H1 (cell line): ENCODE results near the gene ADSS1. TPM values are rescaled to one million over a fixed set of nuclear protein-coding genes. Genes with fewer than 3 reads are reported as not detected.

Experiments used
- CTCF ChIA-PET: fragments of 300-600 bp; sonication (Branson Sonifier 250); formaldehyde crosslinking; loops from one replicate; lab custom pipeline; 2021; ENCODE audit not compliant: partially characterized antibody; lab: Charles Lee
- POLR2A ChIA-PET: fragments of 300-600 bp; sonication (Branson Sonifier 250); formaldehyde crosslinking; loops from one replicate; lab custom pipeline; 2021; ENCODE audit warnings: inconsistent platforms; ENCODE audit not compliant: partially characterized antibody; lab: Charles Lee
- DNase-seq, 2 experiments: peaks; one replicate each; pipeline versions ENCODE4 v3.0.0 to v3.0.0-alpha.2; 2010 to 2022; ENCODE audit warnings: low spot score in 2 of 2, low read depth in 1 of 2, mixed read lengths in 1 of 2
- FAIRE-seq: peaks from 2 replicates; lab custom pipeline; 2011; peaks lifted over from hg19 to GRCh38; lab: Jason Lieb, UNC
- H2AFZ ChIP-seq: 2 replicates; pipeline ENCODE4 v1.8.1; 2012; ENCODE audit warnings: low read length, inconsistent platforms
- H2AK5ac ChIP-seq: 2 replicates; pipeline ENCODE4 v1.6.1; 2013; ENCODE audit warnings: low read depth, low read length
- H2BK120ac ChIP-seq: replicated peaks from 2 replicates; pipeline ENCODE3; 2013; ENCODE audit warnings: low read depth, low read length, inconsistent platforms
- H2BK12ac ChIP-seq: 2 replicates; pipeline ENCODE4 v1.6.1; 2013; ENCODE audit warnings: low read depth, low read length
- H2BK15ac ChIP-seq: 2 replicates; pipeline ENCODE4 v1.6.1; 2013; ENCODE audit warnings: low read length
- H2BK20ac ChIP-seq: 2 replicates; pipeline ENCODE4 v1.6.1; 2013; ENCODE audit warnings: low read length
- H2BK5ac ChIP-seq: 2 replicates; pipeline ENCODE4 v1.6.1; 2013; ENCODE audit warnings: low read depth, low read length
- H3K14ac ChIP-seq: 2 replicates; pipeline ENCODE4 v1.6.1; 2013; ENCODE audit warnings: inconsistent platforms; ENCODE audit not compliant: insufficient read length
- H3K18ac ChIP-seq: 2 replicates; pipeline ENCODE4 v1.6.1; 2013; ENCODE audit warnings: low read length; ENCODE audit errors: extremely low read depth
- H3K23ac ChIP-seq: 2 replicates; pipeline ENCODE4 v1.6.1; 2013; ENCODE audit warnings: inconsistent platforms; ENCODE audit not compliant: insufficient read length
- H3K23me2 ChIP-seq: 2 replicates; pipeline ENCODE4 v1.6.1; 2013; ENCODE audit warnings: low read depth, low read length
- H3K27ac ChIP-seq: 2 replicates; pipeline ENCODE4 v1.6.1; 2011; ENCODE audit warnings: low read depth, low read length, inconsistent platforms
- H3K27me3 ChIP-seq, 4 experiments: replicated peaks in 1 of 4; 1 replicate in 1 of 4; 2 replicates in 3 of 4; pipeline versions ENCODE4 v1.6.1 to v1.8.1; 2011 to 2013; ENCODE audit warnings: low read length in 3 of 4, mild to moderate bottlenecking in 3 of 4, inconsistent platforms in 2 of 4, mixed read lengths in 2 of 4, moderate library complexity in 1 of 4; ENCODE audit not compliant: control insufficient read depth in 3 of 4, insufficient read depth in 3 of 4; ENCODE audit errors: extremely low read depth in 1 of 4
- H3K36me3 ChIP-seq, 4 experiments: 2 replicates each; pipeline versions ENCODE4 v1.6.1 to v1.8.1; 2011 to 2013; ENCODE audit warnings: mild to moderate bottlenecking in 4 of 4, low read length in 3 of 4, moderate library complexity in 2 of 4, control low read depth in 1 of 4, inconsistent platforms in 1 of 4; ENCODE audit not compliant: insufficient read depth in 4 of 4, control insufficient read depth in 2 of 4
- H3K4ac ChIP-seq: replicated peaks from 2 replicates; pipeline ENCODE3; 2013; ENCODE audit warnings: low read length, low read depth, mixed read lengths, inconsistent platforms; ENCODE audit not compliant: insufficient read length
- H3K4me1 ChIP-seq, 4 experiments: replicated peaks in 1 of 4; 1 replicate in 1 of 4; 2 replicates in 3 of 4; pipeline versions ENCODE4 v1.6.1 to v1.8.1; 2011 to 2013; ENCODE audit warnings: low read length in 3 of 4, inconsistent platforms in 2 of 4, mixed read lengths in 1 of 4; ENCODE audit not compliant: insufficient read depth in 4 of 4, control insufficient read depth in 3 of 4
- H3K4me2 ChIP-seq, 2 experiments: 2 replicates each; pipeline versions ENCODE4 v1.6.1 to v1.8.1; 2011 to 2013; ENCODE audit warnings: low read depth in 2 of 2, low read length in 2 of 2, control low read depth in 1 of 2, inconsistent platforms in 1 of 2, mild to moderate bottlenecking in 1 of 2; ENCODE audit not compliant: insufficient read depth in 1 of 2
- H3K4me3 ChIP-seq, 4 experiments: fragments of 200-600, 300-600 bp in 1 of 4; sonication (generic), shearing (Covaris generic), sonication (Bioruptor Twin) in 1 of 4; 2 replicates each; pipeline versions ENCODE4 v1.5.1 to v1.8.1; 2011 to 2016; ENCODE audit warnings: low read length in 4 of 4, low read depth in 3 of 4, control low read depth in 2 of 4, inconsistent platforms in 2 of 4, mild to moderate bottlenecking in 2 of 4, mixed read lengths in 1 of 4, moderate library complexity in 1 of 4; ENCODE audit not compliant: insufficient read depth in 2 of 4; ENCODE audit errors: extremely low read depth in 1 of 4
- H3K56ac ChIP-seq: replicated peaks from 2 replicates; pipeline ENCODE3; 2013; ENCODE audit warnings: low read depth, mild to moderate bottlenecking, mixed read lengths, low read length, inconsistent platforms; ENCODE audit not compliant: insufficient read length
- H3K79me1 ChIP-seq: 2 replicates; pipeline ENCODE4 v1.6.1; 2013; ENCODE audit warnings: low read depth, low read length, control low read depth
- H3K79me2 ChIP-seq, 2 experiments: 2 replicates each; pipeline versions ENCODE4 v1.6.1 to v1.8.1; 2012 to 2013; ENCODE audit warnings: low read length in 2 of 2, mild to moderate bottlenecking in 2 of 2, inconsistent platforms in 1 of 2; ENCODE audit not compliant: insufficient read depth in 2 of 2, control insufficient read depth in 1 of 2
- H3K9ac ChIP-seq, 4 experiments: replicated peaks in 1 of 4; 1 replicate in 1 of 4; 2 replicates in 3 of 4; pipeline versions ENCODE4 v1.6.1 to v1.8.1; 2011 to 2013; ENCODE audit warnings: low read depth in 3 of 4, low read length in 3 of 4, control low read depth in 2 of 4, mild to moderate bottlenecking in 2 of 4, moderate library complexity in 2 of 4, inconsistent platforms in 1 of 4; ENCODE audit errors: extremely low read depth in 1 of 4
- H3K9me3 ChIP-seq, 2 experiments: 2 replicates each; pipeline versions ENCODE4 v1.6.1 to v1.8.1; 2012 to 2013; ENCODE audit warnings: mild to moderate bottlenecking in 2 of 2, moderate library complexity in 2 of 2, control low read depth in 1 of 2, inconsistent platforms in 1 of 2, low read depth in 1 of 2, low read length in 1 of 2, mixed read lengths in 1 of 2; ENCODE audit not compliant: insufficient read depth in 2 of 2
- H4K20me1 ChIP-seq, 2 experiments: replicated peaks in 1 of 2; 2 replicates each; pipeline versions ENCODE3 to v1.8.1; 2011 to 2013; ENCODE audit warnings: inconsistent platforms in 2 of 2, low read length in 2 of 2, mild to moderate bottlenecking in 1 of 2; ENCODE audit not compliant: insufficient read depth in 2 of 2, control insufficient read depth in 1 of 2
- H4K5ac ChIP-seq: 2 replicates; pipeline ENCODE4 v1.6.1; 2013; ENCODE audit warnings: low read length, low read depth, mixed read lengths, inconsistent platforms; ENCODE audit not compliant: insufficient read length
- H4K8ac ChIP-seq: 2 replicates; pipeline ENCODE4 v1.8.0; 2013; ENCODE audit warnings: mild to moderate bottlenecking, moderate library complexity, low read length, inconsistent platforms; ENCODE audit not compliant: insufficient read depth; ENCODE audit errors: extremely low read depth
- H4K91ac ChIP-seq: replicated peaks from 2 replicates; pipeline ENCODE3; 2013; ENCODE audit warnings: low read length, mixed read lengths, inconsistent platforms; ENCODE audit not compliant: insufficient read length
- E2F6 ChIP-seq: IDR thresholded peaks from 2 replicates; pipeline ENCODE4 v1.6.1; 2012; ENCODE audit warnings: inconsistent platforms
- NANOG ChIP-seq: IDR thresholded peaks from 2 replicates; pipeline ENCODE4 v1.6.1; 2011; ENCODE audit warnings: low read length, low read depth, mild to moderate bottlenecking, inconsistent platforms; ENCODE audit not compliant: insufficient read depth, poor library complexity, severe bottlenecking
- NRF1 ChIP-seq: IDR thresholded peaks from 2 replicates; pipeline ENCODE4 v1.6.1; 2011; ENCODE audit warnings: mild to moderate bottlenecking, low read depth, low read length, improper control_type of control experiment
- RFX5 ChIP-seq: IDR thresholded peaks from 2 replicates; pipeline ENCODE4 v1.6.1; 2011; ENCODE audit warnings: low read depth, low read length, improper control_type of control experiment, borderline replicate concordance
- SIRT6 ChIP-seq: IDR thresholded peaks from one replicate; pipeline ENCODE4 v1.7.1; 2012; ENCODE audit warnings: low read length, inconsistent platforms
- SRF ChIP-seq: IDR thresholded peaks from 2 replicates; pipeline ENCODE4 v1.6.1; 2011; ENCODE audit warnings: mild to moderate bottlenecking, low read depth, low read length, moderate library complexity
- TAF7 ChIP-seq: optimal IDR thresholded peaks from 2 replicates; pipeline ENCODE3; 2011; ENCODE audit warnings: low read depth, mild to moderate bottlenecking, inconsistent platforms, low read length, moderate library complexity, borderline replicate concordance
- WGBS, 2 experiments: shearing (Covaris generic) in 1 of 2; methylation state at CpG; one replicate each; pipeline versions ENCODE4 v1.1.6 to v1.1.7; 2013 to 2015; ENCODE audit warnings: low lambda C conversion rate in 2 of 2, mixed read lengths in 2 of 2, inconsistent platforms in 1 of 2, low coverage in 1 of 2, missing lambda C conversion rate in 1 of 2; ENCODE audit not compliant: insufficient replicate concordance in 2 of 2, insufficient coverage in 1 of 2, insufficient read length in 1 of 2; ENCODE audit errors: extremely low coverage in 1 of 2, missing lambda C conversion rate in 1 of 2; 5-methylcytosine and 5-hydroxymethylcytosine counted together
- polyA plus RNA-seq, 7 experiments: library from polyadenylated mRNA; depleted of rRNA in 3 of 7; stranded (reverse) in 5 of 7; unstranded in 2 of 7; fragments of >200 nt in 5 of 7; fragments of 200-250 nt in 2 of 7; gene quantifications; 1 replicate in 5 of 7; 2 replicates in 1 of 7; 4 replicates in 1 of 7; pipeline versions ENCODE4 v1.2.1 to v1.2.3, GENCODE V29; 2011 to 2013; ENCODE audit warnings: missing spikeins in 2 of 7, mixed read lengths in 2 of 7
- total RNA-seq: library from RNA; stranded (reverse); fragmentation: NEBNext Ultra II Directional; extraction: Animal tissue kit (Norgen Biotek cat#: 25700); gene quantifications from 2 replicates; pipeline ENCODE4 v1.2.1, GENCODE V29; 2021

ADSS1 gene
- total and polyA plus RNA-seq, 2 of the 8 experiments (the other 6 are each of a cell fraction or from before 2014, with no cell fraction given): 7.1 to 7.9 TPM

- Histone ChIP-seq H4K8ac (peak overlapping the region; percentile 28; the same call in 1 of the 2 replicates), H3K27ac (no peak overlapping the region), H4K20me1 (peaks cover 1 to 46% of the 10 kb centered on the region in 2 experiments), H4K5ac (no peak overlapping the region), H3K23me2 (no peaks in the 10 kb centered on the region; the same call in 1 of the 2 replicates), H2BK12ac (no peak overlapping the region), H2AFZ (no peak overlapping the region), H3K9me3 (no peaks in the 10 kb centered on the region), H3K27me3 (no peaks in the 10 kb centered on the region; a peak in 1 of 7 replicates), H3K4me2 (no peak overlapping the region), H3K9ac (no peak overlapping the region), H2BK15ac (peak overlapping the region; percentile 46; the same call in 1 of the 2 replicates), H3K4me1 (peaks cover 0 to 31% (median 20%) of the 10 kb centered on the region in 4 experiments; a peak in 5 of 7 replicates), H2BK20ac (no peak overlapping the region), H2AK5ac (no peak overlapping the region), H3K14ac (no peak overlapping the region), H3K4ac (no peak overlapping the region), H2BK5ac (peak overlapping the region; percentile 52; the same call in 1 of the 2 replicates), H3K79me1 (peaks cover 5% of the 10 kb centered on the region; the same call in 1 of the 2 replicates), H4K91ac (no peak overlapping the region), H3K23ac (no peak overlapping the region), H2BK120ac (no peak overlapping the region), H3K4me3 (no peak overlapping the region), H3K18ac (no peak overlapping the region), H3K79me2 (peaks cover 0 to 8% of the 10 kb centered on the region in 2 experiments; a peak in 2 of 4 replicates), H3K56ac (no peak overlapping the region), H3K36me3 (peaks cover 0 to 5% (median 2%) of the 10 kb centered on the region in 4 experiments; a peak in 2 of 8 replicates)
- POLR2A ChIA-PET: interaction anchor here (0.6 to 6.6 kb wide), 4 partner anchors 10 to 29 kb away, joined by 3 to 71 read pairs (median 4); no protein-coding TSS in a partner anchor
- CTCF ChIA-PET: interaction anchor here (0.5 to 9.1 kb wide), 10 partner anchors 9 to 335 kb away, joined by 3 to 70 read pairs (median 4); no protein-coding TSS in a partner anchor
- FAIRE-seq (no peak), DNase-seq (no peak)
- WGBS, 2 experiments: 85% methylated on average over 10 of the region's 10 CpGs; no CpG with 5 or more reads in 1 of the 2 experiments
- TF ChIP-seq TAF7: no peak
- TF ChIP-seq RFX5: no peak
- no peak for TF ChIP-seq NANOG
- no peak for TF ChIP-seq E2F6
- TF ChIP-seq NRF1: no peak
- TF ChIP-seq SRF: no peak
- no peak for TF ChIP-seq SIRT6
Observed at GRCh38 chr14:104697317-104697703, 26.7 kb upstream of the ADSS1 start.
